IMR-90 (cell line): Measurements from ENCODE around the gene RAB14. TPM values are rescaled to one million over a fixed set of nuclear protein-coding genes. Genes with fewer than 3 reads are reported as not detected.
A peak's percentile ranks its signal among the peaks of the same experiment; 100 is the strongest.

Experiments used
- ATAC-seq: fragments of 200-7000 bp; cut with Tn5 transposase; 2 replicates; pipeline ENCODE4 v1.9.1; 2020; ENCODE audit warnings: low read depth, mild to moderate bottlenecking, moderate library complexity
- BruUV-seq: library from RNA; stranded (reverse); fragments of 400-500 nt; replicated peaks from 2 replicates; lab custom pipeline; 2021; lab: Mats Ljungman, UMichigan
- CTCF ChIA-PET: fragments of 300-600 bp; formaldehyde crosslinking; extraction: SDS; loops from one replicate; lab custom pipeline; 2021; ENCODE audit warnings: antibody characterized with exemption; lab: Yijun Ruan, JAX
- POLR2A ChIA-PET: fragments of 300-600 bp; sonication (Branson Sonifier 250); formaldehyde crosslinking; loops from one replicate; lab custom pipeline; 2022; ENCODE audit warnings: antibody characterized with exemption; ENCODE audit not compliant: unreplicated experiment; lab: Charles Lee
- DNase-seq: peaks from one replicate; pipeline ENCODE4 v3.0.0; 2013
- H2AFZ ChIP-seq: replicated peaks from 2 replicates; pipeline ENCODE3; 2013; ENCODE audit warnings: low read length, mild to moderate bottlenecking; ENCODE audit not compliant: poor library complexity
- H2AK5ac ChIP-seq: 2 replicates; pipeline ENCODE4 v1.6.1; 2013; ENCODE audit warnings: low read depth, low read length, inconsistent platforms
- H2AK9ac ChIP-seq: replicated peaks from 2 replicates; pipeline ENCODE3; 2013; ENCODE audit warnings: mild to moderate bottlenecking, low read depth, low read length, moderate library complexity; ENCODE audit not compliant: poor library complexity
- H2BK120ac ChIP-seq: 2 replicates; pipeline ENCODE4 v1.6.1; 2013; ENCODE audit warnings: low read depth, low read length, inconsistent platforms
- H2BK15ac ChIP-seq: 3 replicates; pipeline ENCODE4 v1.6.1; 2013; ENCODE audit warnings: low read depth, low read length, inconsistent platforms
- H2BK20ac ChIP-seq: 2 replicates; pipeline ENCODE4 v1.6.1; 2013; ENCODE audit warnings: low read depth, mild to moderate bottlenecking, inconsistent platforms, low read length, moderate library complexity
- H2BK5ac ChIP-seq: 2 replicates; pipeline ENCODE4 v1.6.1; 2013; ENCODE audit warnings: mild to moderate bottlenecking, low read depth, low read length, inconsistent platforms; ENCODE audit not compliant: poor library complexity, severe bottlenecking
- H3K14ac ChIP-seq: replicated peaks from 2 replicates; pipeline ENCODE4 v1.6.1; 2013; ENCODE audit warnings: low read depth, low read length, inconsistent platforms
- H3K18ac ChIP-seq: 2 replicates; pipeline ENCODE4 v1.6.1; 2013; ENCODE audit warnings: low read depth, low read length, control low read depth
- H3K23ac ChIP-seq: 2 replicates; pipeline ENCODE4 v1.6.1; 2013; ENCODE audit warnings: low read depth, low read length, inconsistent platforms
- H3K27ac ChIP-seq: 2 replicates; pipeline ENCODE4 v1.5.1; 2013; ENCODE audit warnings: mild to moderate bottlenecking, control low read depth, low read length; ENCODE audit not compliant: insufficient read depth
- H3K27me3 ChIP-seq: 2 replicates; pipeline ENCODE4 v1.6.1; 2013; ENCODE audit warnings: low read length; ENCODE audit not compliant: control insufficient read depth, insufficient read depth
- H3K36me3 ChIP-seq: 2 replicates; pipeline ENCODE4 v1.6.1; 2013; ENCODE audit warnings: low read length, mixed read lengths; ENCODE audit not compliant: control insufficient read depth, insufficient read depth
- H3K4ac ChIP-seq: 2 replicates; pipeline ENCODE4 v1.6.1; 2013; ENCODE audit warnings: low read depth, low read length, inconsistent platforms
- H3K4me1 ChIP-seq: 2 replicates; pipeline ENCODE4 v1.6.1; 2013; ENCODE audit warnings: low read length, mixed read lengths; ENCODE audit not compliant: control insufficient read depth, insufficient read depth
- H3K4me2 ChIP-seq: 2 replicates; pipeline ENCODE4 v1.6.1; 2013; ENCODE audit warnings: low read depth, mild to moderate bottlenecking, control low read depth, low read length, moderate library complexity
- H3K4me3 ChIP-seq: 2 replicates; pipeline ENCODE4 v1.5.1; 2013; ENCODE audit warnings: low read depth, mild to moderate bottlenecking, control low read depth, low read length, moderate library complexity; ENCODE audit not compliant: insufficient read depth
- H3K56ac ChIP-seq: 2 replicates; pipeline ENCODE4 v1.6.1; 2013; ENCODE audit warnings: low read length, inconsistent platforms; ENCODE audit not compliant: insufficient read depth; ENCODE audit errors: extremely low read depth
- H3K79me1 ChIP-seq, 2 experiments: 2 replicates each; pipeline ENCODE4 v1.6.1; 2013; ENCODE audit warnings: low read length in 2 of 2, inconsistent platforms in 1 of 2, low read depth in 1 of 2
- H3K9ac ChIP-seq: 2 replicates; pipeline ENCODE4 v1.6.1; 2013; ENCODE audit warnings: low read depth, low read length, control low read depth
- H3K9me1 ChIP-seq: 2 replicates; pipeline ENCODE4 v1.6.1; 2013; ENCODE audit warnings: low read length, inconsistent platforms; ENCODE audit not compliant: insufficient read depth
- H3K9me3 ChIP-seq: 2 replicates; pipeline ENCODE4 v1.6.1; 2013; ENCODE audit warnings: low read length; ENCODE audit not compliant: control insufficient read depth, insufficient read depth
- H4K20me1 ChIP-seq: 2 replicates; pipeline ENCODE4 v1.6.1; 2013; ENCODE audit warnings: low read length, inconsistent platforms; ENCODE audit not compliant: insufficient read depth
- H4K5ac ChIP-seq: 2 replicates; pipeline ENCODE4 v1.6.1; 2013; ENCODE audit warnings: mild to moderate bottlenecking, low read depth, low read length, control low read depth
- H4K8ac ChIP-seq, 2 experiments: 2 replicates each; pipeline ENCODE4 v1.6.1; 2013; ENCODE audit warnings: low read depth in 2 of 2, low read length in 2 of 2, control low read depth in 1 of 2, inconsistent platforms in 1 of 2
- H4K91ac ChIP-seq: 2 replicates; pipeline ENCODE4 v1.6.1; 2013; ENCODE audit warnings: low read depth, low read length, inconsistent platforms; ENCODE audit not compliant: insufficient read depth
- FOS ChIP-seq: fragments of 150-350 bp; IDR thresholded peaks from 2 replicates; pipeline ENCODE4 v1.6.1; 2016; ENCODE audit warnings: low read depth, low read length
- NFE2L2 ChIP-seq: fragments of 150-350 bp; IDR thresholded peaks from 2 replicates; pipeline ENCODE4 v1.6.1; 2016; ENCODE audit warnings: low read depth, mild to moderate bottlenecking, low read length
- RCOR1 ChIP-seq: IDR thresholded peaks from 2 replicates; pipeline ENCODE4 v1.6.1; 2012; ENCODE audit warnings: mild to moderate bottlenecking, low read length, improper control_type of control experiment; ENCODE audit not compliant: insufficient replicate concordance
- WGBS, 2 experiments: methylation state at CpG; one replicate each; pipeline versions ENCODE4 v1.1.5 to v1.1.7; 2013; ENCODE audit warnings: missing lambda C conversion rate in 2 of 2; ENCODE audit not compliant: insufficient read length in 1 of 2; ENCODE audit errors: extremely low coverage in 2 of 2; 5-methylcytosine and 5-hydroxymethylcytosine counted together
- dilution Hi-C: fragments of 300-500 bp; cut with HindIII; formaldehyde crosslinking; loops from one replicate; pipeline ENCODE4 v1.14.3; 2018; ENCODE audit warnings: low sequenced_read_pairs; ENCODE audit not compliant: unreplicated experiment
- in situ Hi-C: fragments of 300-500 bp; cut with MboI; formaldehyde crosslinking; loops from 3 replicates; pipeline ENCODE4 v1.14.3; 2019; ENCODE audit warnings: low sequenced_read_pairs, inconsistent platforms, mixed read lengths
- intact Hi-C: fragments of 100-400 bp; cut with micrococcal nuclease; formaldehyde crosslinking; loops from 2 replicates; pipeline ENCODE4 v1.10.0; 2022
- polyA plus RNA-seq, 3 experiments: library from polyadenylated mRNA; depleted of rRNA; stranded (reverse); fragments of >200 nt; gene quantifications; 2 replicates each; pipeline ENCODE4 v1.2.3, GENCODE V29; 2012; ENCODE audit warnings: low replicate concordance in 1 of 3
- total RNA-seq: library from RNA; depleted of rRNA; stranded (reverse); fragments of >200 nt; gene quantifications from 2 replicates; pipeline ENCODE4 v1.2.3, GENCODE V29; 2012

Gene RAB14
- total and polyA plus RNA-seq, 2 of the 4 experiments (the other 2 are of a cell fraction) = 20.1 to 29.3 TPM

DNA sequence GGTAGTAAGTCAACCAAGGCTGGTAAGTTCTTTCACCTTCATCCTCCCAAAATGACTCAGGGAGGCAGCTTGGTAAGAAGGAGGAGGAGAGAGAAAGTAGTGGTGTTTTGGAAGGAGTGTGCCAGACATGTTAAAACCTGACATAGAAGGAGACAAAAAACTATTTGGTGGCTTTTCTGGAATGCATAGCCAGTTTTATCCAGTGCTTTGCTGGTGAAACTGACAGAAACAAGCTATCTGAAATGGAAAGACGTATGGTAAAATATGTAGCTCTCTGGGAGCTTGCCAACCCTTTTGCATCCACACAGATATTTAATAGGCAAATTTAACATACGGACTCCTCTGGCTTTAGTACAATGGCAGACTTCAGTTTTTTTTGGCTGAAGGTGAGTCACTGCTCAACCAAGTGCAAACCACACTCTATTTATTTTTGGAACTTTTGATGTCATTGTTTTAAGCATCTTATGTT, 45.4 kb downstream of the RAB14 start:
- no peaks in the 10 kb centered on the region for H3K9me1 ChIP-seq
- BruUV-seq = no TSS peak

More for the DNA sequence above, 45.4 kb downstream of the RAB14 start:
- in situ Hi-C loops = no loop called here
- H2AK5ac ChIP-seq = no peak overlapping the region
- ChIA-PET POLR2A (no interaction called here), CTCF (no interaction called here)
- H3K79me1 ChIP-seq = no peaks in the 10 kb centered on the region
- no peak overlapping the region for H2BK15ac ChIP-seq
- H3K4me1 ChIP-seq = no peaks in the 10 kb centered on the region; the same call in 1 of the 2 replicates
- no peak overlapping the region for H3K23ac ChIP-seq
- peak; percentile 90 for DNase-seq
- no peak overlapping the region for H3K4ac ChIP-seq
- H3K36me3 ChIP-seq = peaks cover 3% of the 10 kb centered on the region
- H3K4me3 ChIP-seq = no peak overlapping the region
- H2AFZ ChIP-seq = no peak overlapping the region
- H3K27ac ChIP-seq = no peak overlapping the region
- no peaks in the 10 kb centered on the region for H3K9me3 ChIP-seq
- no peak overlapping the region for H2BK5ac ChIP-seq
- H2BK20ac ChIP-seq = 0 out of 2 replicates have a peak overlapping the region, but pooled peaks have one; percentile 4
- no CpG with 5 or more reads among the region's 2 CpGs for WGBS, 2 experiments
- intact Hi-C loops = no loop called here
- no peaks in the 10 kb centered on the region; the same call in 1 of the 2 replicates for H4K20me1 ChIP-seq
- dilution Hi-C loops = no loop called here
- no peak overlapping the region; the same call in 1 of the 2 replicates for H3K14ac ChIP-seq
- H3K27me3 ChIP-seq = no peaks in the 10 kb centered on the region
- H2BK120ac ChIP-seq = no peak overlapping the region
- ATAC-seq = peak; percentile 75
- no peak overlapping the region for H3K18ac ChIP-seq
- no peak overlapping the region for H4K8ac ChIP-seq
- H3K4me2 ChIP-seq = peak overlapping the region; percentile 85; the same call in 1 of the 2 replicates
- no peak overlapping the region for H3K56ac ChIP-seq
- H4K5ac ChIP-seq = no peak overlapping the region
- TF ChIP-seq FOS (peak; percentile 75), RCOR1 (no peak), NFE2L2 (no peak)
- H4K91ac ChIP-seq = no peak overlapping the region
- H3K9ac ChIP-seq = no peak overlapping the region
- no peak overlapping the region for H2AK9ac ChIP-seq
